ENCODE data around the gene PLEKHA6.
"Not testable (repeated sequence)": the region's sequence is repeated elsewhere in the genome, so short reads cannot be mapped to it uniquely, and the experiment has no call there.

The PLEKHA6 gene

GRCh38 chr1:204334455-204334854 lies 25.3 kb downstream of the PLEKHA6 start:
- DNase-seq: no peak

DNA sequence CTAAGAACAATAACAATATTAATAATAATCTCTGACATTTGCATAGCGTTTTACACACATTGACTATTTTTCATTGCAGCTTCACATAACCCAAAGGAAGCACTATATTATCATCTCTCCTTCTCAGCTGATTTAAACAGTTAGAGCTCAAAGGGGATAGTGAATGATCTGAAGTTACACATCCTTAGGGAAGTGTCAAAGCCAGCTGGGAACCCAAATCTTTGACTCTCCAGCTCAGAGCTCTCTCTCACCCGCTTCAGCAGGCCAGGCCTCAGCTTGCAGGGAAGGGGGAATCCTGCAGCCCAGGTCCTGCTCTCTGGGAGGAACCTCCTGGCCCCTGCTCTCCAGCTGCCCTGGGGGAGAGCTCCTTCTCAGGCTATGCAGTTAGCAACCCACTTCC lies 26.3 kb downstream of the PLEKHA6 start:
- no peak for DNase-seq

DNA sequence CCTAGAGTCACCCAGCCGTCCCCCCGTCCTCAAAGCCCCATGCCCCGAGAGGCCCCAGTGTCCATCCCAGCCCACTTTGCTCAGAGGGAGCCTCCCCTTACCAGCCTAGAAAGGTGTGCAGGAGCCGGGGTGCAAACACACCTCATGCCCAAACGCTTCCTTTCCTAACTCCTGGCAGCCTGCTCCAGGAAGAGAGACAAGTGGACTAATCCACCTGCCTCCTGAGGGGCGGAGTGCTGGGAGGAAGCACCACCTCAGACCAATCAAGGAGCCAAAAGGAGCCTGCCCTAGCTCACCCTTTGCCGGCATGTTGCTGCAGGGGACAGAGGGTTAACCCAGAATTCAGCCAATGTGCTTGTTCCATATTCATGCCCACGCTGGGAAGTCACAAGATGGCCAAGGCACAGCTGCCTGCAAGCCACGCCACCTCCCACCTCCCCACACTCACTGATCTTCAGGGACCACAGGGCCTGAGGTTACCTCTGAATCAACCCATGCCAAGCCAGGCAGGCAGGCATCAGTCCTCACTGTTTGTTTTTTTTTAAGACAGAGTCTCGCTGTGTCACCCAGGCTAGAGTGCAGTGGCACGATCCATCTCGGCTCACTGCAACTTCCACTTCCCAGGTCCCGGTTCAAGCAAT lies 27.8 kb downstream of the PLEKHA6 start:
- no peak for DNase-seq

GRCh38 chr1:204331275-204331674 lies 28.5 kb downstream of the PLEKHA6 start:
- no peak for DNase-seq

DNA sequence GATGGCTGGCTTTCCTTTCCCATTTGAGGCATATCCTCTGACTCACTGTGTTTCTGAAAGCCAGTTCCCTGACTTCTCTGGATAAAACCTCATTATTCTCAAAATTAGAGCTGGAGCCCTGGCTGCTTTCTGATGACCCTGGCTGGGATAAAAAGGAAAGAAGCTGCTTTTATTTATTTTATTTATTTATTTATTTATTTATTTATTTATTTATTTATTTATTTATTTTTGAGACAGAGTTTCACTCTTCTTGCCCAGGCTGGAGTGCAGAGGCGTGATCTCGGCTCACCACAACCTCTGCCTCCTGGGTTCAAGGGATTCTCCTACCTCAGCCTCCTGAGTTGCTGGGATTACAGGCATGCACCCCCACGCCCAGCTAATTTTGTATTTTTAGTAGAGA lies 31.9 kb downstream of the PLEKHA6 start:
- not testable (repeated sequence) for DNase-seq

- DNase-seq: no peak
Observed at GRCh38 chr1:204327359-204327758, 32.4 kb downstream of the PLEKHA6 start.

DNA sequence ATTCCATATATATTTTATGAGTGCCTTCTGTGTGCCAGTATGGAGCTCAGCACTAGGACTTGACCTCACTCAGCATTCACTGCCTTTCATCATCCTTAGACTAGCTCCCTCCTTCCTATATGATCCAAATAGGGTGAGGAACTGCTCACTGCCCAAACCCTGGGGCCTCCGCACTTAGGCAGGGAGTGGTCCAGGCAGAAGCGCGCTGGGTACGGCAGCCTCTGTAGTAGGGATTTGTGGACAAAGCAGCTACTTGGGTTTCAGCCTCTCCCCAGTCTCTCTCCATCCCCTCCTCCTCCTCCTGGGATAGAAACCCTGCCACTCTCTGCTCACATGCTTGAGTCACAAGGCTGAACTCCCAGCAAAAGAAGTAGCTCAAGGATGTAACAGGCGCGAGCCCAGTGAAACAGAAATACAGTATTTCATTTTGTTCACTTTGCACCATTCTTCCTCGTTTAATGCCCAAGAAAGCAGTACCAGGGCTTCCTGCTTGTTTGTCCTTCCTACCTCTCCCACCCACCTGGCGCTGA lies 32.9 kb downstream of the PLEKHA6 start:
- DNase-seq: no peak

GRCh38 chr1:204325944-204326343 lies 33.8 kb downstream of the PLEKHA6 start:
- no peak for DNase-seq

DNA sequence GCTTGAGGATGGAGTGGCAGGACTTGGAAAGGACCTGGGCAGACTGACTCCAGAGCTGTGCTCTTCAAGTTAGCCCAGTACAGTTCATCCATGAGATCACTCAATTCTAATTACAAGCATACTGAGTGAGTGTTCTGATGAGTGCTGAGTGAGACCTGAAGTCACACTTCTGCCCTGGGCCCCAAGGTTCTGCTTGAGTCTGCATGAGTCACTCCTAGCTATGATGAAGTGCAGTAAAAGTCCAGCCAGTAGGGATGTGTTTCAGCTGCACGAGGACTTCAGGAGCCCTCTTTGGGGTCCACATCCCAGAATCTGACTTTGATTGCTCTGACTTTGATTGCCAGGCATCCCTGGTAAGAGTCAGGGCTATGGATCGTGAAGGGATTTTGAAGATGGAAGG lies 35.8 kb downstream of the PLEKHA6 start:
- DNase-seq: no peak

- DNase-seq: no peak
Observed at GRCh38 chr1:204322339-204322868, 37.3 kb downstream of the PLEKHA6 start.

- no peak for DNase-seq
Observed at GRCh38 chr1:204321665-204322064, 38.1 kb downstream of the PLEKHA6 start.

- no peak for DNase-seq
Observed at GRCh38 chr1:204321051-204321450, 38.7 kb downstream of the PLEKHA6 start.

GRCh38 chr1:204320382-204320804 lies 39.3 kb downstream of the PLEKHA6 start:
- no peak for DNase-seq

DNA sequence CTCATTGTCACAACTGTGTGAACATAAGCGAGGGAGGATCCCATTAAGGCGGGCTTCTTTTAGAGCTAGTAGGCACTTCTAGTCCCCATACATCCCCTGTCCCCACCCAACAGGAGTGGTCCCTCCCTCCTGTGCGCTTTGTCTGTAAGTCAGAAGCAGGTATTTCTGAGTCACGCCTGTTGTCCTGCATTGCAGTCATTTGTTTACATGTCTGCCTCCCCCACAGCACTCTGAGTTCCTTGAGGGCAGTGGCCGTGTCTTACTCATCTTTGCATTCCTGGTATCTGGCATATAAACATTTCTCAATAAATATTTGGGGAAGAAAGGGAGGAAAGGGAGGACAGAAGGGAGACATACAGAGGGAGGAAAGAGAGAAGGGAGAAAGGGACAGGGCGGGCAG lies 40.3 kb downstream of the PLEKHA6 start:
- DNase-seq: no peak

DNA sequence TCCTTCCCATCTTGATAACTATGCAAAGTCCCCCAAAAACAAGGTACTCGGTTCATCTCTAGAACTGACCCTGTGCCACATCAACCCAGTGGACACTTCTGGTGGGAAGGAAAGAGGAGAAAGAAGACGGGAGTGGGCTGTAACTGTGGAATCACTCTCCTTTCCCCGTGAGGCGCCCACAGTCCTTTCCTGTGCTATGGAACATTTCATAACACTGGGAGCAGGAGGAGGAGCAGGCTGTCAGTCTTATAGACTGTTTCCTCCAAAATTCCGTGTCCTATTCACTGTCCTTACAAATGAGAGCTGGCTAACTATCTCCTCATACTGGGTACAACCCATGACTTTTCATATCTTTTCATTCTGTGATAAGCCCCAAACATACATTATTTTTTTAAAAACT lies 40.7 kb downstream of the PLEKHA6 start:
- DNase-seq: no peak

DNA sequence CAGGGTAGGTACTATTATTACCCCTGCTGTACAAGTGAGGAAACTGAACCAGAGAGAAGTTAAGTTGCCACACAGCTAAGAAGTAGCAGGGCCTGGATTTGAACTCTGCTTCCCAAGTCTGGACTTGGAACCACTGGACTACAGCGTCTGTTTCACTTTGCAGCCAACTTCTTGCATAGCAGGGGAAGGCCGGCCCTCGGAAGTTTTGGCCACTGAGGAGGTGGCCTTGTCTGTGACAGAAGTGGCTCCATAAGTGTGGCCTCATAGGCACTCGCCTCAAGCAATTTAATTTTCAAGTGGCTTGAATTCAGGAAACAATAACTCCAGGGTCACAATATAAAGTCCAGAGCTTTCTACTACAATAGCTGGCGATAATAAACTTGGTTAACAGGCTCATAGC lies 41.4 kb downstream of the PLEKHA6 start:
- no peak for DNase-seq

DNA sequence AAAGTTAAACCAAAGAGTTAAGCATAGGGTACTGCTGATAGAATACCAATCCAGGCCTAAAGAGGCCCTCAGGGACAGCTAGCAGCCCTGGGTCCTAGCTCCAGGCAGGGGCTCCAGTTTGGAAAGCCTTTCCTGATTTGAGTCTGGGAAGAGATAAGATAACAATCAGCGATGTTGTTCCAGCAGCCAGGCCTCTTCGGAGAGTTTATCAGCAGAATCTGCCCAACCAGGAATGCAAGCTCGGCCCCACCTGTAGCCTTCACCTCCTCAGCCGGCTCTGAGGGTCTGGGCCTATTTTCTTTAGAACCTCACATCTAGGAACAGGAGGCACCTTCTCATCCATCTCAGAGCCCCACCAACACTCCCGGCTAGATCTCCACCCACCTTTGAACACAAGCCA lies 42.6 kb downstream of the PLEKHA6 start:
- DNase-seq: no peak

DNA sequence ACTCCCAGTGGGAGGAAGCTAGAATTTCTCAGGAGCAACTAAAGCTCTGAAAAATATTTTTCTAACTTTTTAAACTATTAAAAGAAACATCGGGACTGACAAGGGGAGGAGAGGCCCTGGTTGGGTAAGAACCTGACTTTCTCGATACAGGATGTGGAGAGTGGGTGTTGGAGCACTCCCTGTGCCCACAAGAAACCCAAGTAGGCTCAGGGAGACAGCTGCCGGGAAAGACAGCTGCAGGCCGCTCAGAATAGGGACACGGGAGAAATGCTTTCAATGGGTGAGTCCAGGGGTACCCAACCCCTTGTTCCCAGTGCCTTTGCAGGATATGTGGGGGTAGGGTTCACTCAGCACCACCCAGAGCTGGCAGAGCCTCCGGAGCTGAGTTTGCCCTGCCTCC lies 43.6 kb downstream of the PLEKHA6 start:
- DNase-seq: no peak

- DNase-seq: no peak
Observed at GRCh38 chr1:204314893-204315658, 44.7 kb downstream of the PLEKHA6 start.

DNA sequence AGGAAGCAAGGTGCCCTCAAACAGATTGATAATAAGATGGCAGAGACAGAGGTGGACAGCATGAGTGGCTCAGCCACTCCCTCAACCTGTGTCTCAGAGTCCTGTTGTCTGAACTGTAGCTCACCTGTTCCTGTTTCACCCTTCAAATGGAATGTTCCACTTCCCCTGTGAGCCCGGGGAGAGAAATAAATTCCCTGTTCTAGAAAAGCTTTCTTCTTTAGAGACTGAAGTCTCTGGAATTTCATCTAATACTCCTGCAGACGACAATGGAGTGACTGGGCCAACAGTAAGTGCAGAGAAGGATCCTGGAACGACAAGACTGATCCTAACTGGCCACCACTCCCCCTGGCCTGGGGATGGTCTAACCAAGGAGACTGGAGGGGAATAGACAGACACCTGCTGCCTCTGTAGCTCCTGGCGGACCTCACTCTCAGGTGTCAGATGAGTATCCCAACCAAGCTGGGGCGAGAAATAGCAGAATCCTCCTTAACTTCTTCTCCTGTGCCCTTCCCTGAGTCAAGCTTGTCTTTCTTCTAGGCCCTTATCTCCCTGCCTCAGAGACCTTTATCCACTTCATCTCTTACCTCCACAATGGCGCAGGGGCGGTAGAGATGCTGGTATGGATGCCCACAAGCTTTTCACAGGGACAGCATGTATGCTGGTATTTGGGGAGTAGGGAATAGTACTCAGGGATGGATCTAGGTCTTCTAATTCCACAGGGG lies 45.4 kb downstream of the PLEKHA6 start:
- DNase-seq: peak; percentile 70

DNA sequence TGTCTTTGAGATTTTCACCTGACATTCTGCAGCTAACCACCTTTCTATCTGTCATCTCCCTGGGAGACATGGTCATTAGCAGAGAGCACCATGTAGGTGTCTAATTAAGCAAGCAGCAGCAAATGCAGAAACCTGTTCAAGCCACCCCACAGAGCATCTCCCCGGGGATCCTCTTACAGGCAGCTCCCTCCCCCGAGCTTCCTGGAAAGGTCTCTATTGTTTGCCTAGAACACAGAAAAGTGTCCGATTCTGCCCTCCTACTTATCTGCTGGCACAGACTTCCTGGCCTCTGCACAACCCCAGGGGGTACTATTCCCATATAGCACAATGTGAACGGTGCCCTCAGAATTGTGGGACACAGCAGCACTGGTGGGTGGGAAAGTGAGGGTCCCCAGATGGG lies 46.1 kb downstream of the PLEKHA6 start:
- peak; percentile 61 for DNase-seq

- not testable (repeated sequence) for DNase-seq
Observed at GRCh38 chr1:204310970-204311369, 48.8 kb downstream of the PLEKHA6 start.

DNA sequence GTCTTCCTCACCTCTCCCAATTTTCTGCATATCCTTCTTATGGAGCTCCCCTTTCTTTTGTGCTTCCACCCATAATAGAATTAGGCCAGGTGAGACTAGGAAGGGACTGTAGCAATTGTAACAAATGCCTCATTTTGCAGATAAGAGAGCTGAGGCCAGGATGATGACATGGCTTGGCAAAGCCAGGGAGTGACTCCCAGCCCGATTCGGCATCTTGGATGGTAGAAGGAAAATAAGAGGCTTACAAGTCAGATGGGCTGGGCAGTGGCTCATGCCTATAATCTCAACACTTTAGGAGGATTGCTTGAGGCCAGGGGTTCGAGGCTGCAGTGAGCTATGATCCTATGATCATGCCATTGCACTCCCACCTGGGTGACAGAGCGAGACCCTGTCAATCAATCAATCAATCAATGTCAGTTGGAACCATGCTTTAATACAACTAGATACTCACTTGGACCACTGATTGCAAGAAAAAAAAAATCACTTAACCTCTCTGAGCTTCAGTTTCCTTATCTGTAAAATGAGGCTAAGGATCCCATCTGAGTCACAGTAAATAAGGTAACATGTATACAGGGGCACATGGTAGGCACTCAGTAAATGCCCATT lies 51.6 kb downstream of the PLEKHA6 start:
- no peak for DNase-seq

Measured in NCI-H1417 treated with DMSO at 0.1 percent for 48 hours (cell line).